Prostate gland (tissue), 2 donors: ENCODE measurements around the gene ARHGEF28.

ENCODE experiments used
- CTCF ChIP-seq, 4 experiments: fragments of 200-600 bp in 2 of 4; fragments of 450-650 bp in 2 of 4; sonication (generic) in 2 of 4; IDR thresholded peaks; 1 replicate in 3 of 4; 2 replicates in 1 of 4; pipeline ENCODE4 v1.5.1; 2016 to 2019; ENCODE audit warnings: antibody characterized with exemption in 4 of 4, mild to moderate bottlenecking in 2 of 4, moderate library complexity in 2 of 4
- POLR2A ChIP-seq: fragments of 450-650 bp; IDR thresholded peaks from one replicate; pipeline ENCODE4 v1.6.1; 2016; ENCODE audit warnings: antibody characterized with exemption, mild to moderate bottlenecking
- POLR2AphosphoS5 ChIP-seq: sonication (generic); formaldehyde crosslinking; IDR thresholded peaks from one replicate; pipeline ENCODE4 v1.6.1; 2017; ENCODE audit warnings: antibody characterized with exemption

GRCh38 chr5:73801686-73802085 is 175.7 kb downstream of the ARHGEF28 start:
- TF ChIP-seq CTCF (IDR thresholded peaks at IDR 0.05) (no peak), POLR2A (no peak), POLR2AphosphoS5 (no peak)
